HG02678 (cell line): ENCODE data around the gene PYGO2.

Experiments
- ATAC-seq: cut with Tn5 transposase; IDR thresholded peaks from one replicate; pipeline ENCODE4 v1.9.1; 2021; ENCODE audit warnings: mild to moderate bottlenecking, moderate library complexity; ENCODE audit not compliant: unreplicated experiment

PYGO2 gene, protein sequence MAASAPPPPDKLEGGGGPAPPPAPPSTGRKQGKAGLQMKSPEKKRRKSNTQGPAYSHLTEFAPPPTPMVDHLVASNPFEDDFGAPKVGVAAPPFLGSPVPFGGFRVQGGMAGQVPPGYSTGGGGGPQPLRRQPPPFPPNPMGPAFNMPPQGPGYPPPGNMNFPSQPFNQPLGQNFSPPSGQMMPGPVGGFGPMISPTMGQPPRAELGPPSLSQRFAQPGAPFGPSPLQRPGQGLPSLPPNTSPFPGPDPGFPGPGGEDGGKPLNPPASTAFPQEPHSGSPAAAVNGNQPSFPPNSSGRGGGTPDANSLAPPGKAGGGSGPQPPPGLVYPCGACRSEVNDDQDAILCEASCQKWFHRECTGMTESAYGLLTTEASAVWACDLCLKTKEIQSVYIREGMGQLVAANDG

GRCh38 chr1:154961207-154962155 lies at the start of gene PYGO2:
PYGO2 (minus strand) TSS chr1:154961782; CDS start chr1:154961576, 206 bp downstream.
- peak; percentile 76 for ATAC-seq

GRCh38 chr1:155011004-155011416 lies 49.4 kb upstream of the PYGO2 start:
- no peak for ATAC-seq

- no peak for ATAC-seq
Measured at GRCh38 chr1:155010211-155010918, 48.8 kb upstream of the PYGO2 start.

DNA sequence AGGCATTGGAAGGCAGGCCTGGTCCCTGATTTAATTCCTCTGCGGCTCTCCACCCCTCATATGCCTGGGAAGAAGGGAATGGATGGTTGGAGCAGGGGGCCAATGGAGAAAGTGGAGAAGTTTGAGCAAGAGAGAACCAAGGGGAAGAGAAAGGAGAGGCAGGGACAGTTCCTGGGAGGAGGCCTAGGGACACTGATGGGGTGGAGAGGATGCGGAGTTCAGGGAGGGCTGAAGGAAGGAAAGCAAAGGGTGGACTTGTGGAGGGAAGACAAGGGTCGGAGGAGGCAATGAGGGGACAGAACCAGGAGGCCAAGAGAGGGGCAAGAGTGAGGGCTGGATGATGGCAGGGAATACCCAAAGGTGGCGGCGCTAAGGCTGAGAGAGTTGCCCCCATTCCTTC lies 48.2 kb upstream of the PYGO2 start:
- ATAC-seq = no peak

GRCh38 chr1:155009221-155009711 lies 47.7 kb upstream of the PYGO2 start:
- no peak for ATAC-seq

GRCh38 chr1:155008015-155008941 lies 46.7 kb upstream of the PYGO2 start:
- no peak for ATAC-seq

DNA sequence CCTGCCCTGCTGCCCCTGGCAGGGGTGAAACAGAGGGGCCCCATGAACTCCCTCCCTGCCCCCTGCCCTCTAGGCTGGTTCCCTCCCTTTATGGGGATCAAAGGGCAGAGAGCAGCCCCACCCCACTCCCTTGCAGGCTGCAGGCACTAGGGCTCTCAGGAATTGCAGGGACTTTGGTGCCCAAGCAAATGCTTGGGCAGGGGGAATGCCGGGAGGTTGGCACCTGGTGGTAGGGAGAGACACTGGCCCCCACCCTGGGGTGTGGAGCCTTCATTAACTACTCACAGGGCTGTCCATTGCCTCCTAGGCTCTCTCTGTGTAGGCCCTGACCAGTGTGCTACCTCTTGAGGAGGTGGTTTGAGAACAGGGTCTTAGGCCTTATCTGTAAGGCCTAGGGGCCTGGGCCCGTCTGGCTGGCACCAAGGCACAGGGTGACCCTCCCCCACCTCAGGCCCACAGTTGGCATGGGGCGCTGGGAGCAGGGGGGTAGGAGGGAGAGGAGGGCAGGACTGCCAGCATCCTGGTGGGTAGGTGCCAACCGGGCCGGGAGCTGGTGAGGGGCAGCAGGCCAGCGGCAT lies 45.8 kb upstream of the PYGO2 start:
- no peak for ATAC-seq

DNA sequence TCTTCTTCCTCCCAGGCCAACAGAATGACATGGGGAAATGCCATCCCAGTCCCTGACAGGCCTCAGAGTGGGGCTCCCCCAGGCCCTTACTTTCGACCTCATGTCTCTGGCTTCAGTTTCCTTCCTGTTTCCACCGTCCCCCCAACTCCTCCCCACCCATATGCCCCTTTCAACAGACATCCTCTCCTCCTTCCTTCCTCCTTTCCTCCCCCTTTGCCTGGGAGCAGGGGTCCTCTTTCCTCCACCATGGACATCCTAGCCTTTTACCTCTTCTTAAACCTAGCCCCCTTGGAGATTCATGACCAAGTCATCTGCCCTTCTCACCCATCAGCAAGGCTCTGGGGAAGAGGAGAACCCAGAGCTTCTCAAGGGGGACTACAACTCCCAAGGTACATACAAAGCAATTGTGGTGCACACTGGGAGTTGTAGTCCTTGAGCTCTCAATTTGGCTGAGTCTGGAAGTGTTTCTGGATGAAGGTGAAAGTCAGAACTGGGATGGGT lies 45.1 kb upstream of the PYGO2 start:
- no peak for ATAC-seq

DNA sequence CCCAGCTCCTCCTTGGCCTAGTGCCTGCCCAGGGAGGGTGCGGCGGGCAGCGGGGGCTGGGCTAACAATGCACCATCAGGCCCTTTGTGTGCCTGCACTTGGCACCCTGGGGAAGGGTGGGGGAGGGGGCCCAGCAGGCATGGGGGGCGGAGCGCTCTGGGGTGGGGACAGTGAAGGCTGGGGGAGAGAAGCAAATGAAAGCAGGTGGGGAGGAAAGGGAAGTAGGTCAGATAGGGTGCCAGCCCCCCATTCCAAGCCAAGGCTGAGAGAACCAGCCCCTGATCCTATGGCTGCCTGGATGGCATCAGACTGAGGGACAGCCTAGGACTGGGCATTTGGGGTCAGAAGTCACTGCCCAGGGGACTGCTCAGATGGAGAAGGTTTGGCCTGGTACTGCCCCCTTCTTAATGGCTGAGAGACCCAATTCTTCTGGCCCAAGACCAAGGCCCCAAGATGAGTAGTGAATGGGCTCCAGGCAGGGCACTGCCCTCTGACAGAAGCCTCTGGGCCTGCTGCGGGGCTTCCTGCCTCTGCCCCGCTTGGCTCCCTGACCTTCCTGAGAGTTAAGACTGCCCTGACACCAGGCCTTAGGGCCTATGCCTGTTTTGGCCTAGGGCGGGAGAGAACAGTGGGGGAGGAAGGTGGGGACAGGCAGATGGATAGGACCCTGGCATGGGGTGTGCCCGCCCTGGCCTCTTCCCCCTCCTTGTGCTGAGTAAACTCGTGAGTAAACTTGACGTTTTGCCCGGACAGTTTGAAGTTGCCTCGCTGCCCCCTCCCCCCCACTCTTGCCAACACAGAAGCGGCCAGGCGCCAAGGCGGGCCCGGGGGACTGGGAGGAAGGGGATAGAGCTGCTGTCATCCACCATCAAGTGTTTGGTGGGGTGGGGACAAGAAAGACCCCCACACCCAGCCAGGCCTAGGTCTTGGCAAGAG lies 43.8 kb upstream of the PYGO2 start:
- ATAC-seq = no peak

GRCh38 chr1:155004352-155005075 lies 42.9 kb upstream of the PYGO2 start:
- ATAC-seq = no peak

- no peak for ATAC-seq
Measured at GRCh38 chr1:155003766-155004351, 42.3 kb upstream of the PYGO2 start.

DNA sequence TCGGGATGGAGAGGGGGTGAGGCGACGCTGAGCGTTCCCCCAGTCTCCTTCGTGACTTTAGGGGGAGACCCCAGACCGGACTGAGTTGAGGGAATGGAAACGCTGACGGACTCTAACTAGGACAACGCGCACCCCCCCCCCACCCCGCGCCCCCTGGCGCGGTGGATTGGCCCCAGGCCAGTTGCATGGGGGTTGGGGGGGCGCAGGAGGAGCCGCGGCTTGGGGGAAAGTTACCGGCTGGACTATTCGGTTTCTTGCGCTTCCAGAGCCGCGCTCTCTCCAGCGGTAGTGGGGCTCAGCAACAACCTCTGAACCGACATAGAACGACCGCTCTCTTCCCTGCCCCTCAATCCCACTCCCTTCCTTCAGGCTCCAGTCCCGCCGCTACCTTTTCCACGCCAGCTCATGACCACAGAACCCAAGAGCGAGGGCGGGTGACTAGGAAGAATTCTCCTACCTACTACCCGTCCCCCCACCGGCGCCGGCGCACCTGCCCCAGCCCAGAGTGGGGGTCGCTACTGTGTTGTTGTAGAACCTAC lies 41.7 kb upstream of the PYGO2 start:
- ATAC-seq = no peak

- ATAC-seq = peak; percentile 4
Measured at GRCh38 chr1:155002464-155003226, 41.1 kb upstream of the PYGO2 start, which contains the start of gene ZBTB7B. ZBTB7B (plus strand) TSS chr1:155002802; CDS start chr1:155014661, 11,859 bp downstream.

DNA sequence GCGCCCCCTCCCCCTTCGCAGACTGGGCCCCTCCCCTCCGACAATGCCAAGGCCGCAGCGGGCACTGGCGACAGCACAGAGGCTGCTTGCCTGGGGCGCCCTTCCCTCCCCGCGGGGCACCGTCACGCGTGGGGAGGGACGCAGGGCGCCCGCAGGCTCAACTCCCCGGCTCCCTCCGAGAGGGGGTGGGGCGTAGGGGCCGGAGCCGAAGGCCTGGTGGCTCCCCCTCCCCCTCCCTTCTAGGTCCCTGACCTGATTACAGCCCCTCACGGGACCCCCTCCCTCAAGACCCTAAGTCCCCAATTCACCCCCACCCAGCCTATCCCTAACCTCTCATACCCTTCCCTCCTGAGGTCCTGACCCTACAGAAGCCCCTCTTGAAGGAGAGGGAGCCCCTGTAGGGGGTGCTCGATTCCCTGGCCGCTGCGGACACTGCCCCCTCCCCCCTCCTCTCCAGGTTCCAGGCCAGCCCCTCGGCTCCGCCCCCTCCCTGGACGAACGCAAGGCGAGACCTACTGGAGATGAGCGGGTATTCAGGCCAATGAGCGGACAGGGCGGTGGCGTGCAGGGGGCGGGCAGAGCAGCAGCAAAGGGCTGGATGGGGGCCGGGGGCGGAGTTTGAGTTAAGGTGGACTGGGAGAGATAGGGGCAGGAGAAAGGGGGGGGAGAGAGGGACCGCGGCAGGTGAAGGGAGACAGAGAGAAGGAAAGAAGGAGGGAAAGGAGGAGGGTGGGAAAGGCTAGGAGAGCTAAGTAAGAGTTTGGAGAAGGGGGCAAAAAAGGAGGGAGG lies 40.3 kb upstream of the PYGO2 start:
- peak; percentile 56 for ATAC-seq

GRCh38 chr1:155001425-155001674 lies 39.8 kb upstream of the PYGO2 start:
- ATAC-seq = no peak
